GM21529 (cell line): ENCODE results near the gene CYFIP2.

Source experiments
- ATAC-seq: cut with Tn5 transposase; IDR thresholded peaks from one replicate; pipeline ENCODE4 v1.9.1; 2021; ENCODE audit not compliant: unreplicated experiment

Gene CYFIP2

DNA sequence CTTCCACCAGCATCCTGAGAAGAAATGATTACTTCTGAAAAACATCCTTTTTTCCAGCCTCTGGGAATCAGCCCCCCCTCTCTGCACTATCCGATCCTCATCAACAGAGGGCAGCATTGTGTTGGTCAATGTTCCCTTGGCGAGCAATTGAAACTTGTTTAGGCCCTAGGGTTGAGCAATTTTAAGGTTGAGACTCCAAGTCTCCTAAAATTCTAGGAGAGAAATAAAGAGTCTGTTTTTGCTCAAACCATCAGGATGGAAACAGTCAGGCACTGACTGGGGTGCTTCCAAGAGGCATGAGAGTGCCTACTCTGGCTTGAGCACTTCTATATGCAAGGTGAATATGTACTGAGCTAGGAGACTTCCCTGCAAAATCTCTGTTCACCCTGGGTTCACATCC, 12.4 kb upstream of the CYFIP2 start:
- peak; percentile 43 for ATAC-seq

DNA sequence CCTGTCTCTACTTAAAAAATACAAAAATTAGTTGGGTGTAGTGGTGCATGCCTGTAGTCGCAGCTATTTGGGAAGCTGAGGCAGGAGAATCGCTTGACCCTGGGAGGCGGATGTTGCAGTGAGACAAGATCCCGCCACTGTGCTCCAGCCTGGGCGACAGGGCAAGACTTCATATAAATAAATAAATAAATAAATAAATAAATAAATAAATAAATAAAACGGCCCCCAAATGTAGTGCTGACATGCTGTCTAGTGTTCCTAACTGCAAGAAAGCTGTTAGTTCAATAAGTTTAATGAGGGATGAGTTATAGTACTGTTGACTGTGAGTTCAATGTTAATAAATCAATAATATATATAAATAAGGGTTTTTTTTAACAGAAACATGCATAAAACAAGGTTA, 7.5 kb upstream of the CYFIP2 start:
- no peak for ATAC-seq

DNA sequence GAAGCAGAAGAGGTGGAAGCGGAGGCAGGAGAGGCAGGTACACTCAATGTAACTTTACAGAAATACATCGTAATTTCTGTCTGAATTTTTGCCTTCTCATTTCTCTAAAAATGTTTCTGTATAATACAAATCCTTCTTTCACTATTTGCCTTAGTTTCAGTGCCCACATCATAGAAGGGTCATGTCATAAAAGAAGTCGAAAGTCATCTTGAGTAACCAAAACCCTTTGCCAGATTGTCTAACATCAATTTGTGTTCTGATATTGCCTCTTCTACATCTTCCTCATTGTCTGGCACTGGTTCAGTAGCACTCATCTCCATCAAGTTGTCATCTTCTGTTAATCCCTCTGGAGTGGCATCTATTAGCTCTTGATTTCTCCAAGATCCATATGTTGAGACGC, 6.2 kb upstream of the CYFIP2 start:
- ATAC-seq, result no peak

DNA sequence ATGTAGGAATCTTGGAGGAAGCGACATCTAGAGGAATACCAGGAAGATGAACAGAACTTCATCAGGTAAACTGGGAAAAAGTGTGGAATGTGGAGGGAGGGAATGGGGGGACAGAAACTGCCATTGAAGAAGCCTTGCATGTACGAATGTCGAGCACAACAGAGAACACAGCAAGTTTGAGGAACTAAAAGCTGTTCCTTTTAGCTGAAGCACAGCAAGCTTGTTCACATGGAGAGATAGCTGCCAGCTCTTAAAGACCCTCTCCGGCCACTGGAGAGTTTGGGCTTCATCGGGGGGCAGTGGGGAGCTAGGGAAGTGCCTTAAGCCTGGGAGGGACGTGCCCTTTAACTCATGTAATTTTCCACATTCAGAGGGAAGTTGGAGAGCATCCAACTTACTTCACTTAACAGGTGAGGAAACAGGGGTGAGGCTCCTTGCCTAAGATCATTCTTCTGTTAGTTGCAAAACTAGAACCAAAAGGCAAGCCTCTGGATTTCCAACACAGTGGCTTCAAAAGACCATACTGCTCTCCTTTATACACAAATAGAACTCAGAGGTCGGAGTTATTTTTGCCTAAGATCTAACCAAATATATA, 2.3 kb upstream of the CYFIP2 start:
- ATAC-seq, result no peak

DNA sequence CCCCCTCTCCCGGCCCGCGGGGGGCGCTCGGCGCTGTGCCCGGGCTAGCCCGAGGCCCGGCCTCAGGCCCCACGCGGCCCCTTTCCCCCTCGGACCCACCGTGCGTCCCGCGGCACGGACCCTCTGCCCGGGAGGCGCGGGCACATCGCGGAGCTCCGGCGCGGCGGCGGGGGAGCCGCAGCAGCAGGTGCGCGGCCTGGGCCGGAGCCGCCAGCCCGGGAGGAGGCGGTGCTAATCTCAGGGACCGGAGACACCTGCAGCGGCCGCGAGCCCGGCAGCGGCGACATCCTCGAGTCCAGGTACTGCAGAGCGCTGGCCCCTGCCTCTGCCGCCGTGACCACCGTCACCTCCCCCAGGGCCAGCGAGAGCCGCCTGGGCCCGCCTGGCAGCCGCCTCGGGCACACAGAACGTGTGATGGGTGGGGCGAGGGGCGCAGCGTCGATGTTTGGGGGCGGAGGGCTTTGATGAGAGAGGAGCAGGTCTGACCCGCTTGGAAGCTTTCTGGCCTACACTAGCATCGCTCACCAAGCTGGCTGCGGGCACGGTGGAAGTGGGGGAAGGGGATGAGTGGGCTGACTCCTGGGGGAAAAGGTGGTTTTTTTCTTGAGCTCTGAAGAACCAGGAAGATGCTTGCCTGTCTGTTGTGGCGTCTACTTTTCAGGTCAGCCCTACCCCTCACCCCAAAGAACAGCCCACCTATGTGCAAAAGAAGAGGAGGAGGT, 524 bp downstream of the CYFIP2 start:
- ATAC-seq, result peak; percentile 50

DNA sequence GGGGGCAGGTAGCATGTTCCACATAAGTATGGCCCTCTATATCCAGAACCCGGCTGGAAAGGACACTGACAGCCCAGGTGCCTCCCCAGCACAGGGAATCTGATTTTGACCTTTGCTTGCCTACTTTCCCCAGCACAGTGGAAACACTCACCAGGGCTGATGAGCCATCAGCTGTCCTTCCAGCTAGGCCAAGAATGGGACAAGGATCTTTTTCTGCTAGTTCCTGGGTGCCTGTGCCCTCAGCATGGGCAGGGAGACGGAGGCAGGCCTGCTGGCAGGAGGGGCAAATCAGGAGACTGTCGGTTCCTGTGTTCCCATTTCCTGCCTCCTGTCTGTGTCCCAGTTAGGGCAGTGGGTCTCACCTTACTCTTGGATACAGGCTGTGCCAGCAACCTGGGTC, 1.1 kb downstream of the CYFIP2 start:
- no peak for ATAC-seq

DNA sequence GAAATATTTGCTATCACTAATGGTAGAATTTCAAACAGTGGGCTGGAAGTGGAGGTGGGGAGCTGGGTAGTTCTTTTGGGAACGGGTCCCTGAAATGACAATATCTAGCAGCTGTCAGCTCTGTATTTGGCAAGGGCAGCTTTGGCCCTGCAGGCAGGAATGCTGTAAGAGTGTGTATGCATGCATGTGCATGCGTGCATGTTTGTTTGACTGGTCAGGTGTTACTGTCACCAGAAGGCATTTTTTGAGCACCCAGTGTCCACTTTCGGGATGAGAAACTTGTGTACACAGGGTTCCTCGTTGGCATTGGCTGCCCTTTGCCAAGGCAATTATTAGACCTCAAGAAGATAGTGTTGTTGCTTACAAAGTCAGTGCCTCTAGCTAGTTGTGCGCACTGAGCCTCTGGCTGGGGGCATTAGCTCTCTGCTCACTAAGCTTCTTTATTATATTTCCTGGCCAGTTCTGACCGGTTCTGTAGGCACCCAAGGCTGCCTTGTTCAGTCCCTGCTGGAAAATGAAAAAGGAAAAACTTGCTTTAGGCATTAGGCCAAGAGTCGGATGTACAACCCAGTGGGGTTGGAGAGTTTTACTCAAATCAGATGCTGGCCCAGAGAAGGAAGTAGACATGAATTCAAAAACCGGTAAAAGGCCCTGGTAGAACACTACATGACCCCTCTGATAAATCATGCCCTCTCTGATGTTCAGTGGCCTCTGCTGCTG, 2.0 kb downstream of the CYFIP2 start:
- no peak for ATAC-seq

DNA sequence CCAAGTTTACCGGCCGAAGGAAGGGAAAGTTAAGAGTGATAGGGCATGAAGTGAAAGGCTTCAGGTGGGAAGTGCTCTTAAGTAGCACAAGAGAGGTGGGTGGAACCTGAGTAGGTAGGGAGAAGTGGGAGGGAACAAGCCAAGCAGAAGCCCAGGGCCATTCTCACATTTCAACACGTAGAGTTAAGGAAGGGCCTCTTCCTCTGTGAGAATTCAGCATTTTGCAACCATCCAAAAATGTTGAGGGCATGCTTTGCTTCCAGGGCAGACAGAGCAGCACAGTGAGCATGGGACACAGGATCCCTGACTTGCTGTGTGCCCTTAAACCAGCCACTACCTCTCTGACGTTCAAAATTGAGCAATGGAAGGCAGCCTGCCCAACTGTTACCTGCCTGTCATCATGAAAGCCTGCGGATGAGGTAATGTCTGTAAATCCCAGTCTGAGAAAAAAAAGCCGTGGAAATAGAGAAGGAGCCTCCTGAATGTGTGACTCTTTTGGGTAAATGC, 3.3 kb downstream of the CYFIP2 start:
- ATAC-seq, result no peak

DNA sequence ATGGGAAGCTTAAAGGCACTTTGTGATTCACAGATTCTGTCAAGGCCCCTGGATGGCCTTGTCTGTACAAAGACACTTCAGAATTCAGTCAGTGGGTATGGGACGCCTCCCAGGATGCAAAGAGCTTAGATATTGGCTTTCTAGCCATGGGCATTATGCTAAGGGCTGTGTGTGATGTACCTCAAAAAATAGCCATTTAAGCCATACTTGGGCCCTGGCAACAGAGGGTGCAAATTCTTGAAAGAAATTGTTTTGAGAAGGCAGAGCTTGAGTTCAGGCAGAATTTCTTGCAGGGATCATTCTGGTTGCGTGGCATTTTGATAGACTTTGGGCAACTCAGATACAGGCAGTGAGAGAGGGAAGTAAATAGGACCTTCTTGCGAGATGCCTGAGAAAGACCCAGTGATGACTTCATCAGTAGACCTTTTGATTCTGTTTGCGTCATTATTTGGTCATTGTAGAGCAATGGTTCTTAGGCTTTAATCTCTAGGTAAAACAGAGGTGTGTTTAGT, 3.9 kb downstream of the CYFIP2 start:
- no peak for ATAC-seq

DNA sequence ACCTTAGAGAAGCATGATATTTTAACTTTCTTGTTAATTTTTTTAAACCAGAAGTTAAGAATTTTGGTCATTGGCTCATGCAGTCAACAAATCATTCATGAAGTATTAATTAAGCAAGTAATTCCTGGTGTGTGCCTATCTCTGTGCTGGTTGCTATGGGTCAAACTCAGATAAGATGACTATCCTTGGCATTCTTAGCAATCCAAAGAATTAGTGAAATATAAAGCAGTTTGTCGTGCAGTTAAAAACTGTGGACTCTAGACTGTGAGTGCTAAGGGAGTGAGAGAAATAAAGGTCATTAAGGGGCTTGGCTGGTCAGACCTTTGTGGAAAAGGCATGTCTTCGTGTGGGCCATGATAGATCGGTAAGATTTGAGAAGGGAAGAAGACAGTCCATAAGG, 4.8 kb downstream of the CYFIP2 start:
- ATAC-seq, result no peak

DNA sequence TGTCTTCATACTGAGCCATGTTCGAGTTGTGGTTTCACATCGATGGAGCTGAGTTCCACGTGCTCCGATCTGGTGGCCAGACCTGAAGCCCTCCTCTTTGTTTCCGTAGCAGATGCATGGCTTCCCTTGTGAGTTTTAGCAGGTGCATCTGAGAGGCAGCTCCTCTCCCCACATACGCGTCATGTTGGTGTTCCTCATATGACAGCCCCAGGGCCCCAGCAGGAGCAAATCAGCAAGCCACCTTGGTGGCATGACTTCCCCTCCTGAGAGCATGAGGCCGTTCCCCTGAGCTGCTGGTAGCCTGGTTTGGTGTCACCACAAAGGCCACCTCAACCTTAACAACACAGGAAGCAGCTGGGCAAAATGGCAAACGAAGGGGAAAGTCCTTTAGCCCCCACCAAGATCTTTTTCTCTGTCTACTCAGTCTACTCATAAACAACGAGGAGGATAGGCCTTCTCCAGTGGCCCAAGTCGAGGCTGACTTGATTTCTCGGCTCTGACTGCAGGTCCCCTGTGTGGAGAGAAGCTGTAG, 5.9 kb downstream of the CYFIP2 start:
- peak; percentile 84 for ATAC-seq

DNA sequence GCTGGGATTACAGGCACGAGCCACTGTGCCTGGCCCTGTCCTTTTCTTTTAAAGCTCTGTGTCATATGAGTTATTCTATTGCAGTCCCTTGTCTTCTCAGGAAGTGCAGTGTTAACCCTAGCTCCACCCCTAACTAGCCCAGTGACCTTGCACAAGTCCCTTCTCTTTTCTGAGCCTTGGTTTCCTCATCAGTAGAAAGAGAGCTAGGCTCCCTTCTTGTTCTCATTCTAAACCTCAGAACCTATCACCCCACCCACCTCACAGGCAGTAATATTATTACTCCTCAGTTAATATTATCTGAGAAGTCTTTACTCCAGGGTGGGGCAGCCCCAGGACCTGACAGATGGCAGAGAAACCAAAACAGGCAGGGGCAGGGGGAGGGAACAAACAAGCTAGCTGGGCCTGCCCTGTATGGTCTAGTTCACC, 7.2 kb downstream of the CYFIP2 start:
- peak; percentile 45 for ATAC-seq

DNA sequence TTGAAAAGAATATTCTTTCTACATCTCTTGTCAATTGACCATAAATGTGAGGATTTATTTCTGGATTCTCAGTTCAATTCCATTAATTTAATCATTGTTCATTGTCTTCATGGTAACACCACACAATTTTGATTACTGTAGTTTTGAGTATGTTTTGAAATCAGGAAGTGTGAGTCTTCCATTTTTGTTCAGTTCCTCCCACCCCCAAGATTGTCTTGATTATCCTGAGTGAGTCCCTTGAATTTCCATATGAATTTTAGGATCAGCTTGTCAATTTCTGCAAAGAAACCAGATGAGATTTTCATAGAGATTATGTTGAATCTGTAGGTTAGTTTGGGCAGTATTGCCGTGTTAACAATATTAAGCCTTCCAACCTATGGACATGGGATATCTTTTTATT, 9.5 kb downstream of the CYFIP2 start:
- ATAC-seq, result no peak

DNA sequence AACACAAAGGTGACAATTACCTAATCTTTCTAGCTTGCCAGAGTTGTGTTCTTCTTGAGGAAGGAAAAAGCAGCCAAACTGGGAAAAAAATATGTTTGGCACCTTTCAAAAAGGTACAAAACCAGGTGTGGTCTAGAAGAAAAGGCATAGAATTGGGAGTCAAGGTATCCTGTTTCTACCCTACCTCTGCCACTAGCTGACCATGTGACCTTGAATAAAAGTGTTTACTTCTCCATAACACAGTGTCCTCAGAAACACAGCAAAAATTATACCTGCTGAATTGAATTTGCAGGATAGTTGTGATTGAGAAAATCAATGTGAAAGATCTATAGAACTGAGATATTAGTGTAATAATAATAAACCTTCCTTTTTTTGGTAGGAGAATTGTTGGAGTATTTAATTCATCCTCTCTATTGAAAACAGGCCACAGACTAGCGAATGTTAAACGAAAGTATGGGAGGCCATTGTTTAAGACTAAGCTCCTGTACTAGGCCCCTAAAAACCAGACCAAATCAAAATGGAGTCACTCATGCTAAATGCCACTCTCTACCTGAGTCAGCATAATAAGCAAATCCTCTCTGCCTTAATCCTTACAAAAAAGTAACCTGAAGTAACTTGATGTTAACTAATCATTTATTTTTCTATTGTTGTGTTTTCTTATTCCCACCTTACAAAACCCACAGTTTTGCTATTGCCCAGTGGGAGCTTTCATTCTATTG, 12.6 kb downstream of the CYFIP2 start:
- no peak for ATAC-seq

DNA sequence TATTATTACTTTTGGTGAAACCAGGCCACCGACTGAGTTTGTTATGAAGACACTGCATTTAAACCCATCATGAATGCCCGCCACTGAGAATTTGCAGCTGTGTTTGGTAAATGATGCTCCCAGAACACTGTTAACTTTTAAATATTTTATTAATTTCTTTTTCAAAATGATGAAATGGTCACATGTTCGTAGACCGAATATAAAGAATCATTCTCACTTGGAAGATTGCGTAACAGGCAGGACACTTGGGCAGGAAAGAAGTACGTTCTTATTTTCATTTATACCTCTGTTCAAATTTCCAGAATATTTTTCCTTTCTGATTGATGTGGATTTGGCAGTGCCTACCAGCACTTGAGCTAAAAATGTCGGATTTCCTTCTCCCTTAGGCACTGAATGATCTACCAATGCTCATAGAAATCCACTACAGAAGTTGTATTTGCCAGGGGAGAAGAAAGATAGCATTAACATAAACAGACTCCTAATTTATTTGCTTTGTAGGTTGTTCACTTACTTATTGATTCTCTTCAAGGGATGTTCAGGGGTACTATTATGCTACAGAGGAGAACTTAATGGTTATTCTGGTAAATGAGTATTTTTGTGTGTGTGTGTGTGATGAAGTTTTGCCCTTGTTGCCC, 13.8 kb downstream of the CYFIP2 start:
- no peak for ATAC-seq

DNA sequence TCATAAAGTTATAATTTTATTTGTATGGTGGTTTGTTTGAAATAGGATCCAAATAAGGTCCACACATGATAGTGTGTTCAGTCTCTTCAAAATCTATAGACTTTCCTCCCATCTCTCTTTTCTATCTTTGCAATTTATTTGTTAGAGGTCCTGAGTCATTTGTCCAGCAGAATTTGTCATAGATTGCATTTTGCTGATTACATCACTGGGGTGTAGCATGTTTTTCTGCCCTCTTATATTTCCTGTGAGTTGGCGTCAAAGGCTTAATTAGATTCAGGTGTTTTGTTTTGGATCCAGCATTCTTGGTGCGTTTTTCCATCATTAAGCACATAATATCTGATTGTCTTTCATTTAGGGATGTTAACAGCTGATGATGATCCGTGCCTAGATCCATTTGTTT, 15.0 kb downstream of the CYFIP2 start:
- no peak for ATAC-seq

DNA sequence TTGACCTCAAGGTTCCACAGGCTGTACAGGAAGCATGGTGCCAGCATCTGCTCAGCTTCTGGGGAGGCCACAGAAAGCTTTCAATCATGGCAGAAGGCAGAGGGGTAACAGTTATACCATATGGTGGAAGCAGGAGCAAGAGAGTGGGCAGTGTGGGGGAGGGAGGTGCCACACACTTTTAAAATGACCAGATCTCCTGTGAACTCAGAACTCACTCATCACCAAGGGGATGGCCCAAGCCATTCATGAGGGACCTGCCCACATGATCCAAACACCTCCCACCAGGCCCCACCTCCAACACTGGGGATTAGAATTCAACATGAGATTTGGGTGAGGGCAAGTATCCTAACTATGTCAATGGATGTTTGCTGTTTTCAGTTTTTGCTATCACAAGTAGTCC, 16.2 kb downstream of the CYFIP2 start:
- ATAC-seq, result no peak

DNA sequence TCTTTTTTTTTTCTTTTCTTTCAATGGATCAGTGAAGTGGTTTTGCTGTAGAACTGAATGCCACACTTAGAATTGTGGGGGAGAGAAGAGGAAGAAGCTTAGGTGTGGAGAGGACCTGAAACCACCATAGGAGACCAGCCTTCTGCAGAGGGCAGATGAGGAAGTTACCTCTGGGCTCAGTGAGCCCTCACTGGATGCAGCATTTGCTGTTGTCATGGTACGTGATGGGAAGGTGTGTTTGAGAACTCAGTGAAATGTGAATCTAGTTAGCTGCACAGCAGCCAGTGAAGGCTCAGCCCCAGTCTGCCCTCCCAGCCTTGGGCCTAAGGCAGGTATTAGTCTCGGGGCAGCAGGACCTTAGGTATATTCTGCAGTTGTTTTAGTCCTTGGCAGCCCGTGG, 17.5 kb downstream of the CYFIP2 start:
- ATAC-seq, result peak; percentile 100

DNA sequence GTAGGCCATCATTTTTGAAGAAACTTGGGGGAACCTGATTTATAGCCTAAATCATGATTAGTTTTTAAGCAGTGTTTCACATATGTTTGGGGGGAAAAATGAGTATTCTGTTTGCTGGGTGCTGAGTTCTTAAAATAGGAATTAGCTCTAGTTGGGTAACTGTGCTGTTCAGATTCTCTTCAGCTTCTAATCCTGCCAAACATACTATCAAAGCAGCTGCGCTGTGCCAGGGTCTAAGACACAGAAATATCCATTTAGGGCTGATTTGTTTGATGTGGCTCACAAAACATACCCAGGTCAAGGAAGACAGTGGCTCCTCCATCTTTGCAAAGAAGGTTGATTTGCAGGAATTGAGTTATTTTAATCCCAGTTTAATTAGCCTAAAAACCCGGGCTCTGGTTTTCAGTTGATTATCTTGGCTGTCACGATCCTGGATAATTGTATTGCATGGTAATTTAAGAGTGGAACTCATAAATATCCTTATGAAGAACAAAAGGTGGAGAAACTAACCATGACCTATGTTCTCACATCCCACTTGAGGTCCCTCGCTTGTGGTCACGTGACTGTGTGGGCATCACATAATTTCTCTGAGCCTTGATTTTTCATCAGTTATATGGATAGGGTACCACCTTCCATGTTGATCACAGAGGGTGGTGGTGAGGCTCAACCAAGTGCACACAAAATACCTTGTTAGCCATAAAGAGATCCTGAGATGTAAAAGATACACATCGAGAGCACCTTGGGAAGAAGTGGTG, 18.7 kb downstream of the CYFIP2 start:
- ATAC-seq, result no peak
